Mesenchymal stem cell (in vitro differentiated cells and primary cell): Measurements from ENCODE around the gene TBC1D22A.
A peak's percentile ranks its signal among the peaks of the same experiment; 100 is the strongest.
"Not testable (repeated sequence)": the region's sequence is repeated elsewhere in the genome, so short reads cannot be mapped to it uniquely, and the experiment has no call there.

Source experiments
- DNase-seq: peaks from one replicate; pipeline ENCODE4 v3.0.0-alpha.2; 2013
- H2AFZ ChIP-seq: one replicate; pipeline ENCODE4 v1.6.1; 2013; ENCODE audit warnings: low read depth, mild to moderate bottlenecking, control low read depth, inconsistent platforms, low read length, moderate library complexity
- H2AK5ac ChIP-seq: 2 replicates; pipeline ENCODE4 v1.6.1; 2013; ENCODE audit warnings: low read length, moderate library complexity, mild to moderate bottlenecking, inconsistent platforms; ENCODE audit not compliant: severe bottlenecking
- H2BK120ac ChIP-seq: one replicate; pipeline ENCODE4 v1.6.1; 2013; ENCODE audit warnings: low read depth, mild to moderate bottlenecking, inconsistent platforms, low read length, moderate library complexity
- H2BK12ac ChIP-seq, 2 experiments: one replicate each; pipeline ENCODE4 v1.6.1; 2013; ENCODE audit warnings: inconsistent platforms in 2 of 2, low read length in 2 of 2, mild to moderate bottlenecking in 2 of 2, moderate library complexity in 2 of 2, control low read depth in 1 of 2
- H2BK15ac ChIP-seq: one replicate; pipeline ENCODE4 v1.6.1; 2013; ENCODE audit warnings: mild to moderate bottlenecking, low read depth, inconsistent platforms; ENCODE audit not compliant: poor library complexity, severe bottlenecking
- H2BK5ac ChIP-seq: 2 replicates; pipeline ENCODE4 v1.6.1; 2013; ENCODE audit warnings: low read depth, mild to moderate bottlenecking, low read length, control low read depth, inconsistent platforms; ENCODE audit not compliant: poor library complexity, severe bottlenecking
- H3K14ac ChIP-seq, 2 experiments: one replicate each; pipeline ENCODE4 v1.6.1; 2013; ENCODE audit warnings: inconsistent platforms in 2 of 2, low read length in 2 of 2, control low read depth in 1 of 2, mild to moderate bottlenecking in 1 of 2, moderate library complexity in 1 of 2
- H3K18ac ChIP-seq, 2 experiments: one replicate each; pipeline ENCODE4 v1.6.1; 2013; ENCODE audit warnings: inconsistent platforms in 2 of 2, low read length in 2 of 2, control low read depth in 1 of 2, low read depth in 1 of 2, mild to moderate bottlenecking in 1 of 2
- H3K23ac ChIP-seq, 2 experiments: one replicate each; pipeline ENCODE4 v1.6.1; 2013; ENCODE audit warnings: inconsistent platforms in 2 of 2, low read length in 2 of 2, mild to moderate bottlenecking in 2 of 2, moderate library complexity in 2 of 2, control low read depth in 1 of 2
- H3K27ac ChIP-seq: 2 replicates; pipeline ENCODE4 v1.5.1; 2013; ENCODE audit warnings: mild to moderate bottlenecking, moderate library complexity, low read length, control low read depth, inconsistent platforms; ENCODE audit not compliant: poor library complexity, severe bottlenecking
- H3K27me3 ChIP-seq, 2 experiments: 2 replicates each; pipeline versions ENCODE4 v1.6.1 to v1.7.0; 2013; ENCODE audit warnings: low read length in 2 of 2, mild to moderate bottlenecking in 2 of 2, moderate library complexity in 2 of 2, control low read depth in 1 of 2, inconsistent platforms in 1 of 2; ENCODE audit not compliant: control insufficient read depth in 1 of 2, insufficient read depth in 1 of 2
- H3K36me3 ChIP-seq, 2 experiments: 2 replicates each; pipeline versions ENCODE4 v1.6.1 to v1.7.0; 2013; ENCODE audit warnings: low read length in 2 of 2, control low read depth in 1 of 2, inconsistent platforms in 1 of 2, low read depth in 1 of 2, mild to moderate bottlenecking in 1 of 2; ENCODE audit not compliant: insufficient read depth in 2 of 2, control insufficient read depth in 1 of 2
- H3K4ac ChIP-seq, 2 experiments: one replicate each; pipeline ENCODE4 v1.6.1; 2013; ENCODE audit warnings: inconsistent platforms in 2 of 2, low read length in 2 of 2, mild to moderate bottlenecking in 2 of 2, moderate library complexity in 2 of 2, control low read depth in 1 of 2, low read depth in 1 of 2
- H3K4me1 ChIP-seq: 2 replicates; pipeline ENCODE4 v1.6.1; 2013; ENCODE audit warnings: low read depth, low read length, control low read depth; ENCODE audit not compliant: control insufficient read depth, insufficient read depth
- H3K4me2 ChIP-seq: 2 replicates; pipeline ENCODE4 v1.6.1; 2013; ENCODE audit warnings: low read length, mild to moderate bottlenecking, inconsistent platforms; ENCODE audit not compliant: poor library complexity, severe bottlenecking
- H3K4me3 ChIP-seq, 2 experiments: 2 replicates each; pipeline versions ENCODE4 v1.5.1 to v1.7.0; 2013; ENCODE audit warnings: low read length in 2 of 2, mild to moderate bottlenecking in 2 of 2, control low read depth in 1 of 2, low read depth in 1 of 2; ENCODE audit not compliant: insufficient read depth in 1 of 2
- H3K79me1 ChIP-seq: replicated peaks from 2 replicates; pipeline ENCODE4 v1.6.1; 2013; ENCODE audit warnings: mild to moderate bottlenecking, control low read depth, low read length, inconsistent platforms; ENCODE audit not compliant: poor library complexity, severe bottlenecking
- H3K9ac ChIP-seq: 2 replicates; pipeline ENCODE4 v1.7.0; 2013; ENCODE audit warnings: mild to moderate bottlenecking, low read length, moderate library complexity
- H3K9me3 ChIP-seq: 2 replicates; pipeline ENCODE4 v1.7.0; 2013; ENCODE audit warnings: mild to moderate bottlenecking, low read length; ENCODE audit not compliant: control insufficient read depth
- H4K8ac ChIP-seq: one replicate; pipeline ENCODE4 v1.6.1; 2013; ENCODE audit warnings: inconsistent platforms, mild to moderate bottlenecking, low read length, moderate library complexity
- H4K91ac ChIP-seq: one replicate; pipeline ENCODE4 v1.6.1; 2013; ENCODE audit warnings: mild to moderate bottlenecking, low read length, inconsistent platforms
- WGBS: methylation state at CpG from one replicate; pipeline ENCODE4 v1.1.7; 2013; ENCODE audit warnings: mixed read lengths; 5-methylcytosine and 5-hydroxymethylcytosine counted together

TBC1D22A gene

DNA sequence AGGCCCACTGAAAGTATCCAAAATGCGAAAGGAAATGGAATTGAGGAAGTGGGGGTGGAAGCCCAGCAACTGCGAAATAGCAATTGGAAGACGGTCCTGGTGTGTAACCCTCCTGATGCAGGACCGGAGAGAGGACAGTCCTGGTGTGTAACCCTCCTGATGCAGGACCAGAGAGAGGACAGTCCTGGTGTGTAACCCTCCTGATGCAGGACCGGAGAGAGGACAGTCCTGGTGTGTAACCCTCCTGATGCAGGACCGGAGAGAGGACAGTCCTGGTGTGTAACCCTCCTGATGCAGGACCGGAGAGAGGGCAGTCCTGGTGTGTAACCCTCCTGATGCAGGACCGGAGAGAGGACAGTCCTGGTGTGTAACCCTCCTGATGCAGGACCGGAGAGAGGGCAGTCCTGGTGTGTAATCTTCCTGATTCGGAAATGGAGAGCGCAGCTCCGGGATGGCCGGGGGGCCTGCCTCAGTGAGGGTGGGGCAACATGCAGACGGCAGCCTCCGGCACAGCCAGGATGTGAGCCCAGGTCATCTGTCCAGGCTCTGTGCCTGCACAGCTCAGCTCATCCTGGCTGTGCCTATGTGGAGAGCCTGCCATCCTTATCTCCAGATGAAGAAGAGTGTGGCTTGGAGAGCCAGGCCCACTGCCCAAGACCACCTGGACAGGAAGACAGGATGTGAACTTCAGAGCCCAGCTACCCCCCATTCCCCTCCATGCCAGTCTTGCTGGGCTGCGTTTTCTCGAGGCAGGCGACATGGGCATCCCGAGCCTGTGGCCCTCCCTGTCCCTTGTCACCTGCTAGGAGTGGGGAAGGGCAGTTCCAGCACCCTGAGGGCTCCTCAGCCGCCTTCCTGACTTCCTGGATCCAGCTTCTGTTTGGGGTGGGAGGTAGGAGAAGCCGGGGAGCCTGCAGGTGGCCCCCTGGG is 408.3 kb downstream of the TBC1D22A start:
- 87% methylated on average over 19 of the region's 21 CpGs for WGBS
- H3K27ac ChIP-seq, H3K4ac ChIP-seq, H2BK15ac ChIP-seq, H2AK5ac ChIP-seq, H3K9me3 ChIP-seq, H2BK5ac ChIP-seq, H2BK120ac ChIP-seq, H2BK12ac ChIP-seq, H3K27me3 ChIP-seq, H3K4me3 ChIP-seq, H3K14ac ChIP-seq, DNase-seq, H3K9ac ChIP-seq, H3K18ac ChIP-seq, H2AFZ ChIP-seq, H4K91ac ChIP-seq, H3K23ac ChIP-seq, H4K8ac ChIP-seq, H3K4me2 ChIP-seq, H3K79me1 ChIP-seq, H3K4me1 ChIP-seq: not testable (repeated sequence)
- H3K36me3 ChIP-seq: peaks cover 7 to 46% of the 10 kb centered on the region in 2 experiments

- no peak overlapping the region for H2BK12ac ChIP-seq
- H3K9me3 ChIP-seq: no peaks in the 10 kb centered on the region
- no peak overlapping the region for H3K4me2 ChIP-seq
- H2AK5ac ChIP-seq: no peak overlapping the region
- H3K27me3 ChIP-seq: no peaks in the 10 kb centered on the region
- H2AFZ ChIP-seq: no peak overlapping the region
- 94% methylated on average over 20 of the region's 20 CpGs for WGBS
- no peak overlapping the region for H3K4me3 ChIP-seq
- DNase-seq: no peak
- no peak overlapping the region for H3K23ac ChIP-seq
- H3K9ac ChIP-seq: no peak overlapping the region
- H3K18ac ChIP-seq: no peak overlapping the region
- H3K79me1 ChIP-seq: no peaks in the 10 kb centered on the region
- no peak overlapping the region for H4K8ac ChIP-seq
- H4K91ac ChIP-seq: peak overlapping the region; percentile 25
- no peak overlapping the region for H3K27ac ChIP-seq
- H2BK120ac ChIP-seq: no peak overlapping the region
- H3K4me1 ChIP-seq: peaks cover under 1% of the 10 kb centered on the region
- no peak overlapping the region for H3K4ac ChIP-seq
- H2BK5ac ChIP-seq: no peak overlapping the region
- H3K14ac ChIP-seq: peak overlapping the region in 1 of 2 experiments; percentile 38
- H3K36me3 ChIP-seq: peaks cover 7 to 51% of the 10 kb centered on the region in 2 experiments
- no peak overlapping the region for H2BK15ac ChIP-seq
Measured at GRCh38 chr22:47171441-47172221, 409.2 kb downstream of the TBC1D22A start.

- H3K9ac ChIP-seq: no peak overlapping the region
- H2BK5ac ChIP-seq: no peak overlapping the region
- no peaks in the 10 kb centered on the region for H3K9me3 ChIP-seq
- H2BK120ac ChIP-seq: no peak overlapping the region
- H3K4me1 ChIP-seq: no peaks in the 10 kb centered on the region
- no peak overlapping the region for H3K4ac ChIP-seq
- no peak overlapping the region for H4K91ac ChIP-seq
- H2BK15ac ChIP-seq: no peak overlapping the region
- peaks cover 7 to 57% of the 10 kb centered on the region in 2 experiments for H3K36me3 ChIP-seq
- no peak overlapping the region for H2AFZ ChIP-seq
- H3K14ac ChIP-seq: no peak overlapping the region
- no peak overlapping the region for H2AK5ac ChIP-seq
- no peak overlapping the region for H2BK12ac ChIP-seq
- H4K8ac ChIP-seq: no peak overlapping the region
- no peaks in the 10 kb centered on the region for H3K27me3 ChIP-seq
- H3K79me1 ChIP-seq: no peaks in the 10 kb centered on the region
- H3K4me2 ChIP-seq: no peak overlapping the region
- WGBS: 91% methylated on average over 21 of the region's 21 CpGs
- H3K4me3 ChIP-seq: no peak overlapping the region
- no peak overlapping the region for H3K23ac ChIP-seq
- H3K27ac ChIP-seq: no peak overlapping the region
- DNase-seq: no peak
- H3K18ac ChIP-seq: no peak overlapping the region
Measured at GRCh38 chr22:47172771-47173534, 410.5 kb downstream of the TBC1D22A start.
